ENCODE results near the gene GORAB.

GORAB gene

DNA sequence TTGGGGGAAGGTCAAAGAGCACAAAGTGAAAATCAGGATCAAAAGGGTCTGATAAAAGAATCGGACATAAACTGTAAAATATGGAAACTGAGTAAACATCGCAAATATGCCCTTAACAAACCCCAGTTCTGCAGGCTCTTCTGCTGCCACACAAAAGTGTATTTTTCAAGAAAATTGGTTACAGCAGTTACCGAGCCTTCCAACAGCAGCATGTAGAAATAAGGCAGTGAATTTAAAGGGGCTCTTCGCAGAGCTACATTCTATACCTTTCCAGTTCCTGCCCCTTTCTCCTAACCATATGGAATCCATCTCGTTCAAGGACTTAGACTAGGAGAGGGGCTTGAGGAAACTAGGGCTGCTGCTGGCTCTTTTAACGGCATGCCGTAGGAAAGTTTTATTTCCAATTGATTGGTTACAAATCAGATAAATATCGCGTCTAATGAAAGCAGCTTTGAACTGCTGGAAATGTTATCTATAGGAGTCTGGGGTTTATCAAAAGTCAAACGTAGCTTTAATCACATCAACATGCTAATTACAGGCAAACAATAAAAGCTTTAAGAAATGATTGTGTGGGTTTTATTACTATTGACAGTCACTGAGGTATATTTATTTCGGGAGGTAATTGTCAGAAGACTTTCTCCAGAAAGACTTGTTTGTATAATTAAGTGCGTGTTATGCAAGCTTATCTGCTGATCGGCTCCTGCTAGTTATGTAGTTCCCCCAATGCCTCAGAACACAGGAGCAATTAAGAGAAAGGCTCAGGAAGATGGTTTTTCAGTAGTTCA lies 59.1 kb downstream of the GORAB start:
- Mint-ChIP-seq H3K27me3 (ENCODE audit: low read depth) (peaks cover 23% of the 10 kb centered on the region), H3K9me3 (no peaks in the 10 kb centered on the region), H3K4me1 (ENCODE audit: low read depth) (no peaks in the 10 kb centered on the region), H3K27ac (no peak overlapping the region), H3K36me3 (ENCODE audit: low read depth) (no peaks in the 10 kb centered on the region), H3K4me3 (no peak overlapping the region)
- DNase-seq (ENCODE audit: low spot score): no peak

DNA sequence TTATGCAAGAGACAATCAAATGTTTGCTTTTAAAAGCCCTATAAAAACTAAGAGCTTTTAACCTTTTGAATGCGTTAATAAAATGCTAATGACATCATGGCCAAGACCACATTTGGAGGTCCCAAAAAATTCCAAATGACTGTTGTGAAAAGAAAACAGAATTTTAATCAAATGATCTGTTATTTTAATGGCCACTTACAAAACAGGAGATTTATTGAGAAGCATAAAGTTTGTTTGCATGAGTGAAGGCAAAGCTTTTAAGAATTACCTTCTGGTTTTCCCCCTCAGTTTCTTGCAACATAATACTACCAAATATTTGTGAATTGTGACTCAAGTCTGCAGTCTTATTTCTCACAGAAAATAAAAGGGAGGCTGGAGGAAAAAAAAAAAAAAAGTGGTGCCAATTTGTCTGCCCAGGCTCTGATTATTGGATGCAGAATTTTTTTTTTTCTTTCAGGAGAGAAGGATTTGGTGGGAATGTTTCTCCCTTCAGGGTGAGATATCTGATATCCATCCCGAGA lies 60.7 kb downstream of the GORAB start:
- H3K36me3 Mint-ChIP-seq (ENCODE audit: low read depth): no peaks in the 10 kb centered on the region
- peaks cover 19% of the 10 kb centered on the region for H3K27me3 Mint-ChIP-seq (ENCODE audit: low read depth)
- H3K9me3 Mint-ChIP-seq: no peaks in the 10 kb centered on the region
- no peak overlapping the region for H3K4me3 Mint-ChIP-seq
- no peaks in the 10 kb centered on the region for H3K4me1 Mint-ChIP-seq (ENCODE audit: low read depth)
- no peak overlapping the region for H3K27ac Mint-ChIP-seq
- DNase-seq (ENCODE audit: low spot score): no peak

DNA sequence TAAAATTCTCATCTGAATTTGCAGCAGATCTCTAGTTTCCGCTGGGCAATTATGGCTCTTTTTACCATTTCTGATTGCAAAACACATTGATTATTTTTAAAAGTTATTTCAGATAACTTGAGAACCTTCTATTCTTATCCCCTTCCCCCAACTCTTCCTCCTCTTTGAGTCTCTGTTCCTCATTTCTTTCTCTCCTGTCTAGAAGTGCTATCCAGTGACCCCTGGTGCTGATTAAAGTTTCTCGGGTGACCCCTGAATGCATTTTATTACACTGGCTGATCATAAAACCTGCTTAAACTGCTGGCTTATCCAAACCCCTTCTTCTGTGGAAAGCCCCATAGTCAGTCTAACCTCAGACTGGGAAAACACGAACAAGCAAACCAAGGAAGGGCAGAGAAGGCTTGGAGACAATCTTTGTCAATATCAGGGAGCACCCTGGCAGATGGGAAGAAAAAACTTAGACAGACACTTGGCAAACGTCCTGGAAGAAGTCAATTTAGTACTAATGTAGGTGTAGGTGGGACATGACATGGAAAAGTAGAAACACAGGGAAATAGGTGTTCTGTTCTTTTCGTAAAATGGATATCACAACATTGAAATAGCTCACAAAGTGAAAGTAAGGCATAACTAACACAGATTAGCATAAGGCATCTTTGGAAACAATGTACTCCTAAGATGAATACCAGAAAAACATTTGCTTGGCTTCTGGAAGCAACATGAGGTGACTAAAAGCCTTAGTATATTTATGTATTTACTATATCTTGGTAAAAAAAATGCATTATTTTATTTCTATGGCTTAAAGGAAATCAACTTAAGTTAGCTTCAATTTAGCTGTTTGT lies 61.4 kb downstream of the GORAB start:
- H3K27ac Mint-ChIP-seq: no peak overlapping the region
- H3K9me3 Mint-ChIP-seq: no peaks in the 10 kb centered on the region
- H3K4me1 Mint-ChIP-seq (ENCODE audit: low read depth): no peaks in the 10 kb centered on the region
- peaks cover 19% of the 10 kb centered on the region for H3K27me3 Mint-ChIP-seq (ENCODE audit: low read depth)
- no peak overlapping the region for H3K4me3 Mint-ChIP-seq
- no peak for DNase-seq (ENCODE audit: low spot score)
- no peaks in the 10 kb centered on the region for H3K36me3 Mint-ChIP-seq (ENCODE audit: low read depth)

DNA sequence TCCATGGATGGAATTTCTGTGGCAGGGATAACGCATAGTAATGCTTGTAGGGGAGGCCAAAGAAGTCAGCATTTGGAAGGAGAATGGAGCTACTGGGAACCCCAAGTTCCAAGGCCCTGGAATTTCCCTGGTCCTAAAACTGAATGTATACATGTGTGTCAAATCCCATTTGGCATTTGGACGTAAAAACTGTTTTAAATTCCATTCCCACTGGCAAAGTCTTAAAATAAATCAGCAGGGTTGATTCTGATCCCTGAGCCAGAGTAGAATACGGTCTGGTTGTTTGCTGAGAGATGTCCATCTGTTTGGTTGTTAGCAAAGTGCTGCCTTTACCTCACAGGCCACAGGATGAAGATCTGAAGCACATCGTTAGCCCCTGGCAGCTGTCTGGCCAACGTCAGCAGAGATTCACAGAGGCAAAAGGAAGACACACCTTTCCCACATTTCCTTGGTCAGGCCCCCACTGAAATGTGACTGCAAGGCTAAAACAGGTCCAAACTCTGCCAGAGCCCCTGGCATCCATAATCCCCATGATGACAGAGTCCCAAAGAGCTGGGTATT lies 62.2 kb downstream of the GORAB start:
- Mint-ChIP-seq H3K27ac (no peak overlapping the region), H3K4me1 (ENCODE audit: low read depth) (no peaks in the 10 kb centered on the region), H3K27me3 (ENCODE audit: low read depth) (peaks cover 19% of the 10 kb centered on the region), H3K36me3 (ENCODE audit: low read depth) (no peaks in the 10 kb centered on the region), H3K4me3 (no peak overlapping the region), H3K9me3 (no peaks in the 10 kb centered on the region)
- no peak for DNase-seq (ENCODE audit: low spot score)

GRCh38 chr1:170596701-170597100 lies 64.7 kb downstream of the GORAB start:
- DNase-seq (ENCODE audit: low spot score): no peak
- no peaks in the 10 kb centered on the region for H3K4me1 Mint-ChIP-seq (ENCODE audit: low read depth)
- H3K27me3 Mint-ChIP-seq (ENCODE audit: low read depth): peaks cover 7% of the 10 kb centered on the region
- H3K27ac Mint-ChIP-seq: no peak overlapping the region
- H3K36me3 Mint-ChIP-seq (ENCODE audit: low read depth): no peaks in the 10 kb centered on the region
- no peak overlapping the region for H3K4me3 Mint-ChIP-seq
- peaks cover 4% of the 10 kb centered on the region for H3K9me3 Mint-ChIP-seq

GRCh38 chr1:170598618-170599017 lies 66.7 kb downstream of the GORAB start:
- Mint-ChIP-seq H3K4me1 (ENCODE audit: low read depth) (no peaks in the 10 kb centered on the region), H3K9me3 (peaks cover 15% of the 10 kb centered on the region), H3K36me3 (ENCODE audit: low read depth) (no peaks in the 10 kb centered on the region), H3K4me3 (no peak overlapping the region), H3K27me3 (ENCODE audit: low read depth) (no peaks in the 10 kb centered on the region), H3K27ac (no peak overlapping the region)
- no peak for DNase-seq (ENCODE audit: low spot score)

DNA sequence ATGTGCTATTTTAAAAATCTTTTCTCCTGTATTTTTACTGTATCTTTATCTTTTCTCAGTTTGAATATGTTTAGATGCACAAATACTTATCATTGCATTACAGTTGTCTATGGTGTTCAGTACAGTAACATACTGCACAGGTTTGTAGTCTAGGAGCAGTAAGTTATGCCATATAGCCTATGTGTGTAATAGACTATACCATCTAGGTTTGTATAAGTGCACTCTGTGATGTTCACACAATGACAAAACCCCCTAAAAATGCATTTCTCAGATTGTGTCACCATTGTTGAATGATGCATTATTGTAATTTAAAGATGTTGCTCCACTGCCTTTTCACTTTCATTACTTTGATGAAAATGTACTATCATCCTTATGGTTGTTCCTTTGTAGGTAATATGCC lies 67.1 kb downstream of the GORAB start:
- no peaks in the 10 kb centered on the region for H3K4me1 Mint-ChIP-seq (ENCODE audit: low read depth)
- H3K4me3 Mint-ChIP-seq: no peak overlapping the region
- DNase-seq (ENCODE audit: low spot score): no peak
- H3K27ac Mint-ChIP-seq: no peak overlapping the region
- H3K36me3 Mint-ChIP-seq (ENCODE audit: low read depth): no peaks in the 10 kb centered on the region
- peaks cover 15% of the 10 kb centered on the region for H3K9me3 Mint-ChIP-seq
- H3K27me3 Mint-ChIP-seq (ENCODE audit: low read depth): no peaks in the 10 kb centered on the region

- H3K9me3 Mint-ChIP-seq: peaks cover 15% of the 10 kb centered on the region
- H3K4me3 Mint-ChIP-seq: no peak overlapping the region
- H3K27ac Mint-ChIP-seq: no peak overlapping the region
- H3K4me1 Mint-ChIP-seq (ENCODE audit: low read depth): no peaks in the 10 kb centered on the region
- no peaks in the 10 kb centered on the region for H3K27me3 Mint-ChIP-seq (ENCODE audit: low read depth)
- no peaks in the 10 kb centered on the region for H3K36me3 Mint-ChIP-seq (ENCODE audit: low read depth)
- no peak for DNase-seq (ENCODE audit: low spot score)
These were observed 69.9 kb downstream of the GORAB start for GRCh38 chr1:170601866-170602265.

Measured in T-helper 2 cell treated with Interferon-gamma antibody and Interleukin-4, amounts not matched to agents 5 μg/mL and 100 μg/mL, for 36 hours (primary cell).